Camera-type eye (tissue), 1 donor: ENCODE measurements around the gene ELF5. TPM values are rescaled to one million over a fixed set of nuclear protein-coding genes. Genes with fewer than 3 reads are reported as not detected.

Experiments
- total RNA-seq: library from RNA; depleted of rRNA; stranded (reverse); fragments of >200 nt; gene quantifications from one replicate; pipeline ENCODE4 v1.2.3, GENCODE V29; 2014

Gene ELF5
- 1.4 TPM for total RNA-seq

DNA sequence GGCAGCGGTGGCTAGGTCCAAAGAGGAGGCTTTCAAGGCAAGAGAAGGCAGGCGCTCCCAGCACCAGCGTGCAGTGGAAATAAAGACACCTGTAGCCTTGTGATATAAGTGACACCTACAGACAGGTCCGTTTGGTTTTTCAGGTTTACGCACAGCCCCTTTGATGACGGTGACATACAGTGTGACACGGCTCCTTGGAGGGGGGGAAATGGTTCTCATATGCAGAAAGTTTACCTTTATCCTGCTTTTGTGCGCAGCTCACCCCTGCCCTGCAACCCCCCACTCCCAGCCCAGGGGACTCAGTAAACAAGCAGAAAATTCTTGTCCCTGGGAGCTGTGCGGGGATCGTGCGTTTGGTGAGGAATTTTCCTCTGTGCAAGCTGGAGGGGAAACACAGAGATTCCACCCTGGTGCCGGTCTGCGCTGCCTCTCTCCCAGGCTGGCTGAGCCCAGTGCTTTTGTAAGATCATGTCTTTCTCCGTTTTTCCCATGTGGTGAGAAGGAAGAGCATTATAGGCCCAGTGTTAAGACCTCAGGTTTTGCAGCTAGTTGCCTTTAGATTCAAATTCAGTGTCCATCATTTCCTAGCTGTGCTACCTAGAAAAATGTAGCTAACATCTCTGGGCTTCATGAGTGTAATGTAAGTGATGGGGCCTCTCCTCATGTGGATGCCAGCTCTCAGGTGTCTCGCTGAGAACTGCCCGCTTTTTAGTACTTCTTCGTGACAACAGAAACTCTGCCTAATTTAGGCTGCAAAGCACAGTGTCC is at the start of gene ELF5:
Gene ELF5 (minus strand): TSS at position 113 of the 768 bp plus-strand sequence. CDS start 8,045 bp downstream, outside the sequence.

GRCh38 chr11:34438529-34439507 is 74.8 kb downstream of the ELF5 start, which contains the start of gene CAT:
Gene CAT, plus strand, starts transcription at chr11:34438934. Its CDS starts 80 bp downstream, at chr11:34439014.

Other genes with a start within 250 kb of the ELF5 start
- 17.5 TPM for gene ABTB2, start 155.8 kb downstream of the ELF5 start, total RNA-seq
- 73.7 TPM for gene CAT, start 74.9 kb downstream of the ELF5 start, total RNA-seq
- gene EHF, start 107.3 kb upstream of the ELF5 start, total RNA-seq = 46.2 TPM